HG03457 (cell line): ENCODE data around the gene TMPRSS9.

ENCODE experiments used
- ATAC-seq: cut with Tn5 transposase; IDR thresholded peaks from one replicate; pipeline ENCODE4 v1.9.1; 2021; ENCODE audit warnings: moderate number of reproducible peaks; ENCODE audit not compliant: unreplicated experiment

TMPRSS9 gene

GRCh38 chr19:2358548-2359173, 1.4 kb upstream of the TMPRSS9 start:
- ATAC-seq, result no peak

GRCh38 chr19:2360833-2361232, 768 bp downstream of the TMPRSS9 start:
- ATAC-seq, result no peak

- ATAC-seq, result no peak
Measured at GRCh38 chr19:2361246-2362045, 1.4 kb downstream of the TMPRSS9 start.

GRCh38 chr19:2362046-2362969, 2.2 kb downstream of the TMPRSS9 start:
- no peak for ATAC-seq

GRCh38 chr19:2362970-2363300, 2.9 kb downstream of the TMPRSS9 start:
- ATAC-seq, result no peak

GRCh38 chr19:2363419-2363818, 3.4 kb downstream of the TMPRSS9 start:
- no peak for ATAC-seq

- ATAC-seq, result no peak
Measured at GRCh38 chr19:2365201-2365970, 5.3 kb downstream of the TMPRSS9 start.

- no peak for ATAC-seq
Measured at GRCh38 chr19:2371656-2372055, 11.6 kb downstream of the TMPRSS9 start.

GRCh38 chr19:2372076-2372612, 12.1 kb downstream of the TMPRSS9 start:
- ATAC-seq, result no peak

GRCh38 chr19:2374808-2375207, 14.7 kb downstream of the TMPRSS9 start:
- no peak for ATAC-seq

GRCh38 chr19:2375353-2376121, 15.5 kb downstream of the TMPRSS9 start:
- no peak for ATAC-seq

GRCh38 chr19:2376784-2377519, 16.9 kb downstream of the TMPRSS9 start:
- ATAC-seq, result no peak

- ATAC-seq, result no peak
Measured at GRCh38 chr19:2380567-2380966, 20.5 kb downstream of the TMPRSS9 start.

GRCh38 chr19:2381148-2381820, 21.2 kb downstream of the TMPRSS9 start:
- no peak for ATAC-seq

- no peak for ATAC-seq
Measured at GRCh38 chr19:2382530-2383222, 22.6 kb downstream of the TMPRSS9 start.

GRCh38 chr19:2385053-2385721, 25.1 kb downstream of the TMPRSS9 start:
- no peak for ATAC-seq
